Neutrophil (primary cell): ENCODE results near the gene EME2.

Experiments used
- H3K27ac ChIP-seq: fragments of 200-600 bp; sonication (generic); 2 replicates; pipeline ENCODE4 v1.5.1; 2016; ENCODE audit warnings: mild to moderate bottlenecking, moderate library complexity
- H3K27me3 ChIP-seq: fragments of 200-600 bp; sonication (generic); 2 replicates; pipeline ENCODE4 v1.6.0; 2016; ENCODE audit warnings: mild to moderate bottlenecking
- H3K36me3 ChIP-seq: fragments of 200-600 bp; sonication (generic); 2 replicates; pipeline ENCODE4 v1.5.1; 2017
- H3K4me1 ChIP-seq, 2 experiments: fragments of 200-600 bp in 1 of 2; sonication (generic) in 1 of 2; 1 replicate in 1 of 2; 2 replicates in 1 of 2; pipeline versions ENCODE4 v1.5.1 to v1.6.1; 2013 to 2016; ENCODE audit warnings: low read depth in 1 of 2, low read length in 1 of 2, mild to moderate bottlenecking in 1 of 2, moderate library complexity in 1 of 2; ENCODE audit not compliant: control insufficient read depth in 1 of 2, insufficient read depth in 1 of 2
- H3K4me3 ChIP-seq, 2 experiments: fragments of 200-600 bp in 1 of 2; sonication (generic) in 1 of 2; 1 replicate in 1 of 2; 2 replicates in 1 of 2; pipeline ENCODE4 v1.5.1; 2013 to 2016; ENCODE audit warnings: low read depth in 1 of 2, low read length in 1 of 2, mild to moderate bottlenecking in 1 of 2, moderate library complexity in 1 of 2
- H3K9me3 ChIP-seq: fragments of 200-600 bp; sonication (generic); 2 replicates; pipeline ENCODE4 v1.5.1; 2016
- CTCF ChIP-seq: fragments of 200-600 bp; sonication (generic); IDR thresholded peaks from 2 replicates; pipeline ENCODE4 v1.5.1; 2016; ENCODE audit warnings: antibody characterized with exemption

Gene EME2

DNA sequence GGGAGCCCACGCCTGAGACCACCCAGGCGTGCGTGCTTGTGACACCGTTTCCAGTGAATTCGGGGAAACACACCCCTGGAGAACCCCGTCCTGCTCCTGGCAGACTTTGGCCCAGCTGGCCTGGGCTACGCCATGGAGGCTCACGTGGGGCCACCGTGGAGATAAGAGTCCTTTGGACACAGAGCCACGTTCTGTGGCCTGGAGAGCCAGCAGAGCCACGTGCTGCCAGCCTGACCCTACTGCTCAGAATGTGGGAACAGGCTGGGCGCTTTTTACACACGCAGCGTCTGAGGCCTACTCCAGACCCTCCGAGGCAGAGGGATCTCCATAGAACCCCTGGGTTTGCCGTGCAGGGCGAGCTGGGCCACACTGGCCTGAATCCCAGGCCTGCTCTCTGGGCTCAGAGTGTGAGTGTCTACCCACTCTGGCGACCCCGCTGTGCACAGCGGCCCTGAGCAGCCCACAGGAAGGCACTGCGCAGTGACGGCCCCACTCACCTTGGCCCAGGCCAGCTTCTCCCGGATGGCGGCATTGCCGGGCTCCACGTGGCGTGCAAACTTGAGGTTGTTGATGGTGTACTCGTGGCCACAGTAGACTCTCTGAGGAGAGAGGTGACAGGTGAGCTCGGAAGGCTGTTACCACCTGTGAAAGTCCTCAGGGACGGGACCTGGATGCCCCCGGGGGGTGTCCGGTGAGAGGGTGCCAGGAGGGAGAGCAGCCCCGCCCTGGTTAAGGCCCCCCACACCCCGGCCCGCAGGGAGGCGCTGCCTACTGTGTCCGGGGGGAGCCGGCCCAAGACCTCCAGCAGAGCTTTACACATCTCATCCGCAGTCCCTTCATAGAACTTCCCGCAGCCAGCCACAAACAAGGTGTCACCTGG lies 44.0 kb downstream of the EME2 start:
- Histone ChIP-seq H3K27me3 (no peaks in the 10 kb centered on the region), H3K27ac (no peak overlapping the region), H3K4me3 (no peak overlapping the region), H3K9me3 (no peaks in the 10 kb centered on the region), H3K4me1 (no peaks in the 10 kb centered on the region), H3K36me3 (peaks cover 85% of the 10 kb centered on the region)
- TF ChIP-seq CTCF: no peak

DNA sequence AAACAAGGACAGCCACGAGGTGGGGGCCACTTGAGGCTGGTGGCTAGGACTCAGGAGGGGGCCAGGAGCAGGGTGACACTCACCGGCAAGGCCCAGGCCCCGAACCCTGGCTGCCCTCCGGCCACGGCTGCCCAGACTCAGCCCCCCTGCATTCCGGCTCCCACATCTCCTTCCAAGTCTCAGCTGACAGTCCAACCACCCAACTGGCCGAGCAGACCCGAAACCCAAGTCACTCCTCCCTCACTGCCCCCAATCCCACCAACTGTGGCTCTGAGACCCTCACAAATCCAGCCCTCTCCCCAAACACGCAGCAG lies 44.6 kb downstream of the EME2 start:
- no peaks in the 10 kb centered on the region for H3K27me3 ChIP-seq
- no peaks in the 10 kb centered on the region for H3K4me1 ChIP-seq
- no peak overlapping the region for H3K27ac ChIP-seq
- no peak overlapping the region for H3K4me3 ChIP-seq
- H3K9me3 ChIP-seq: no peaks in the 10 kb centered on the region
- TF ChIP-seq CTCF: no peak
- peaks cover 91% of the 10 kb centered on the region for H3K36me3 ChIP-seq

DNA sequence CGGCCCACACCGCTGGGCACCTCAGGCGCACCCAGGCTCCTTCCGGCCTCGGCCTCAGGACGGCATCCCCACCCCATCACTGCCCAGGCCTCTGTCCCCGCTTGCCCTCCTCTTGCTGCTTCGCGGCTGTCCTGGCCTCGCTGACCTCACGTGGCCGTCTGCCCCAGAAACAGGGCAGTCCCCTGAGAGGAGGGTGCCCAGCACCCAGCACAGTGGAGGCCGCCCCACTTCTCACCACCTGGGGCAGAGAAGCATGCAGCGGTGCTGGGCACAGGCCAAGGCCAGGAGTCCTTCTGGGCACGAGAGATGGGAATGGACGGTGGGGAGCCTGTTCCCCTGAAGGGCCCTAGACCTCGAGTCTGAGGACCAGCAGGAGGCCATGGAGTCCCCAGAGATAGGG lies 45.1 kb downstream of the EME2 start:
- Histone ChIP-seq H3K4me3 (no peak overlapping the region), H3K36me3 (peaks cover 95% of the 10 kb centered on the region)

GRCh38 chr16:1818204-1818872 lies 45.7 kb downstream of the EME2 start:
- Histone ChIP-seq H3K36me3 (peaks cover 91% of the 10 kb centered on the region), H3K27me3 (no peaks in the 10 kb centered on the region), H3K27ac (no peak overlapping the region), H3K9me3 (no peaks in the 10 kb centered on the region), H3K4me1 (no peaks in the 10 kb centered on the region), H3K4me3 (no peak overlapping the region)
- TF ChIP-seq CTCF: no peak

More for the DNA sequence above, 45.1 kb downstream of the EME2 start:
- Histone ChIP-seq H3K9me3 (no peaks in the 10 kb centered on the region), H3K4me1 (no peaks in the 10 kb centered on the region), H3K27me3 (no peaks in the 10 kb centered on the region), H3K27ac (no peak overlapping the region)
- TF ChIP-seq CTCF: no peak

- TF ChIP-seq CTCF: no peak
- peaks cover 85% of the 10 kb centered on the region for H3K36me3 ChIP-seq
- no peak overlapping the region for H3K4me3 ChIP-seq
- no peaks in the 10 kb centered on the region for H3K4me1 ChIP-seq
- H3K27ac ChIP-seq: no peak overlapping the region
- no peaks in the 10 kb centered on the region for H3K27me3 ChIP-seq
- no peaks in the 10 kb centered on the region for H3K9me3 ChIP-seq
These were observed 46.4 kb downstream of the EME2 start for GRCh38 chr16:1818873-1819525.
